HG03439 (cell line): ENCODE data around the gene S100A1.
"Not testable (repeated sequence)": the region's sequence is repeated elsewhere in the genome, so short reads cannot be mapped to it uniquely, and the experiment has no call there.

ENCODE experiments used
- ATAC-seq: cut with Tn5 transposase; IDR thresholded peaks from one replicate; pipeline ENCODE4 v1.9.1; 2021; ENCODE audit warnings: mild to moderate bottlenecking, moderate library complexity; ENCODE audit not compliant: unreplicated experiment

The S100A1 gene

GRCh38 chr1:153627715-153628626 lies at the start of gene S100A1:
TSS of gene S100A1 (plus strand) at chr1:153628434. CDS start at chr1:153630522, 2,088 bp downstream.
- no peak for ATAC-seq

GRCh38 chr1:153578490-153578889 lies 49.7 kb upstream of the S100A1 start:
- ATAC-seq: no peak

GRCh38 chr1:153578936-153579335 lies 49.3 kb upstream of the S100A1 start:
- no peak for ATAC-seq

- not testable (repeated sequence) for ATAC-seq
Observed at GRCh38 chr1:153582836-153583235, 45.4 kb upstream of the S100A1 start.

GRCh38 chr1:153583514-153583913 lies 44.7 kb upstream of the S100A1 start:
- ATAC-seq: not testable (repeated sequence)

GRCh38 chr1:153583976-153584375 lies 44.3 kb upstream of the S100A1 start:
- no peak for ATAC-seq

GRCh38 chr1:153585006-153585405 lies 43.2 kb upstream of the S100A1 start:
- ATAC-seq: no peak

GRCh38 chr1:153586347-153586746 lies 41.9 kb upstream of the S100A1 start:
- ATAC-seq: no peak

GRCh38 chr1:153587314-153587713 lies 40.9 kb upstream of the S100A1 start:
- no peak for ATAC-seq

GRCh38 chr1:153588033-153588432 lies 40.2 kb upstream of the S100A1 start:
- ATAC-seq: not testable (repeated sequence)

GRCh38 chr1:153588482-153588881 lies 39.8 kb upstream of the S100A1 start:
- ATAC-seq: no peak

GRCh38 chr1:153592748-153593147 lies 35.5 kb upstream of the S100A1 start:
- no peak for ATAC-seq

GRCh38 chr1:153597206-153597605 lies 31.0 kb upstream of the S100A1 start:
- no peak for ATAC-seq

GRCh38 chr1:153598309-153599172 lies 29.7 kb upstream of the S100A1 start:
- ATAC-seq: peak; percentile 86

GRCh38 chr1:153599847-153600246 lies 28.4 kb upstream of the S100A1 start:
- ATAC-seq: no peak

- no peak for ATAC-seq
Observed at GRCh38 chr1:153602749-153603148, 25.5 kb upstream of the S100A1 start.

- no peak for ATAC-seq
Observed at GRCh38 chr1:153606194-153606593, 22.0 kb upstream of the S100A1 start.

GRCh38 chr1:153607381-153607780 lies 20.9 kb upstream of the S100A1 start:
- no peak for ATAC-seq

GRCh38 chr1:153608089-153608682 lies 20.0 kb upstream of the S100A1 start:
- no peak for ATAC-seq

- ATAC-seq: no peak
Observed at GRCh38 chr1:153608742-153609584, 19.3 kb upstream of the S100A1 start.
